Measurements from ENCODE around the gene PPEF2.
A peak's percentile ranks its signal among the peaks of the same experiment; 100 is the strongest.
"Not testable (repeated sequence)": the region's sequence is repeated elsewhere in the genome, so short reads cannot be mapped to it uniquely, and the experiment has no call there.

PPEF2 gene, protein sequence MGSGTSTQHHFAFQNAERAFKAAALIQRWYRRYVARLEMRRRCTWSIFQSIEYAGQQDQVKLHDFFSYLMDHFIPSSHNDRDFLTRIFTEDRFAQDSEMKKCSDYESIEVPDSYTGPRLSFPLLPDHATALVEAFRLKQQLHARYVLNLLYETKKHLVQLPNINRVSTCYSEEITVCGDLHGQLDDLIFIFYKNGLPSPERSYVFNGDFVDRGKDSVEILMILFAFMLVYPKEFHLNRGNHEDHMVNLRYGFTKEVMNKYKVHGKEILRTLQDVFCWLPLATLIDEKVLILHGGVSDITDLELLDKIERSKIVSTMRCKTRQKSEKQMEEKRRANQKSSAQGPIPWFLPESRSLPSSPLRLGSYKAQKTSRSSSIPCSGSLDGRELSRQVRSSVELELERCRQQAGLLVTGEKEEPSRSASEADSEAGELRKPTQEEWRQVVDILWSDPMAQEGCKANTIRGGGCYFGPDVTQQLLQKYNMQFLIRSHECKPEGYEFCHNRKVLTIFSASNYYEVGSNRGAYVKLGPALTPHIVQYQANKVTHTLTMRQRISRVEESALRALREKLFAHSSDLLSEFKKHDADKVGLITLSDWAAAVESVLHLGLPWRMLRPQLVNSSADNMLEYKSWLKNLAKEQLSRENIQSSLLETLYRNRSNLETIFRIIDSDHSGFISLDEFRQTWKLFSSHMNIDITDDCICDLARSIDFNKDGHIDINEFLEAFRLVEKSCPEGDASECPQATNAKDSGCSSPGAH

GRCh38 chr4:75902352-75902751, at the start of gene PPEF2:
Gene PPEF2, minus strand, starts transcription at chr4:75902452. Its CDS starts 6,127 bp downstream, at chr4:75896325.
- no peak for DNase-seq

GRCh38 chr4:75950213-75950815, 48.1 kb upstream of the PPEF2 start:
- DNase-seq = peak; percentile 8

- no peak for DNase-seq
Measured at GRCh38 chr4:75948822-75949444, 46.7 kb upstream of the PPEF2 start.

- peak; percentile 57 for DNase-seq
Measured at GRCh38 chr4:75940692-75941253, 38.5 kb upstream of the PPEF2 start, which contains the start of gene NAAA. Gene NAAA, minus strand, starts transcription at chr4:75941013. Its CDS starts 64 bp downstream, at chr4:75940949.

GRCh38 chr4:75939890-75940691, 37.8 kb upstream of the PPEF2 start:
- peak; percentile 65 for DNase-seq

- no peak for DNase-seq
Measured at GRCh38 chr4:75935628-75936027, 33.4 kb upstream of the PPEF2 start.

- no peak for DNase-seq
Measured at GRCh38 chr4:75930152-75930551, 27.9 kb upstream of the PPEF2 start.

- not testable (repeated sequence) for DNase-seq
Measured at GRCh38 chr4:75924916-75925315, 22.7 kb upstream of the PPEF2 start.

DNA sequence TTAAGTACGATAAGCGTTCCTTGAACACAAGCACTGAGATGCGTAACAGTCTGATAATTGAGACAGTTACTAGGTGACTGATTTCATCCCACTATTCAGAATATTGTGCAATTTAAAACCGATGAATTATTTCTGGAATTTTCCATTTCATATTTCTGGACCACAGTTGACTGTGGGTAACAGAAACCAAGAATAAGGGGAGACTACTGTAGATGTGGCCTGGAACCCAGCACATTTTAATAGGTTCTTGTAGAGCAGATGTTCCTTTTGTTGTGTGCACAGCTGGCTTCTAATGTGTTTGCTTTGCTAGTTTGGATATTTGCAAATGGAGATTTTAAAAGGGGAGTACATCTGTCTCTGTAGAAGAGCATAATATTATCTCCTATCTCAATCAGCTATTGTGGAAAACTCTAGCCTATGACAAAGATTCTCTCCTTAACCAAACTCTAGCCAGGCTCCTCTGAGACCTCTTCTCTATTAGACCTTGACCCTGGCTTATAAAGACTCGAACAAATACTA, 22.1 kb upstream of the PPEF2 start:
- no peak for DNase-seq

- DNase-seq = no peak
Measured at GRCh38 chr4:75922588-75922987, 20.3 kb upstream of the PPEF2 start.

DNA sequence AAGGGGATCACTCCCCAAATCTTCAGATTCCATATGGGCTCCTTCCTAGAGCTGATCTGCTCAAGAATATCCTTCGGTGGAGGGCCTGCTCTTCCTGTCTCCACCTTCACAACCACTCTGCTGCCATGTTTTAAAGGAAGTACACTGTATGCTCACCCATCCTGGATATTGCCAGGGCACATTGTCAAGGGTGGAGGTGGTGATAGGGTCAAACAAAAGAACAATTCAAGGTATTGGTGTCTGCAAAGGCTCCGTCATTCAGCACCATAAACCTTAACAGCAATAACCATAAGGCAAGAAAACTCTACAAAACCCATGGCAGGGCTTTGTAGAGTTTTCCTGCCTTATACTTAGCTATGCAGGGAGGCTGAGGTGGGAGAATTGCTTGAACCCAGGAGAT, 19.7 kb upstream of the PPEF2 start:
- DNase-seq = no peak

DNA sequence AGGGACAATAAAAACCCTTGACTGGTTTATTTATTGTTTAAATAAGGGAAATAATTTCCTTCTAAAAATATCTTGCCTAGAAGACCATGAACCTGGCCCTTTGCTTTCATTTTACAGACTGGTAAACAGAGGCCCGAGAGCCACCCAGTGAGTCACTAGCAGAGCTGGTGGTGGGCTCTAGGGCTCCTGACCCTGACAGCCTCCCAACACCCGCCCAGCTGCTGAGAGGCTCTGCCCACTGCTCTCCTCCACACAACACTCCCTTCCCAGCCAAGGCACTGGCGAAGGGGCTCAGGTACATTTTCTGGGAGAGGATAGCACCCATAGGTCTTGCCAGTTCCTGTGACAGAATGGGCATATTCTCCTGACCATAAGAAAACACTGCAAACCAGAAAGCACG, 18.1 kb upstream of the PPEF2 start:
- DNase-seq = no peak

DNA sequence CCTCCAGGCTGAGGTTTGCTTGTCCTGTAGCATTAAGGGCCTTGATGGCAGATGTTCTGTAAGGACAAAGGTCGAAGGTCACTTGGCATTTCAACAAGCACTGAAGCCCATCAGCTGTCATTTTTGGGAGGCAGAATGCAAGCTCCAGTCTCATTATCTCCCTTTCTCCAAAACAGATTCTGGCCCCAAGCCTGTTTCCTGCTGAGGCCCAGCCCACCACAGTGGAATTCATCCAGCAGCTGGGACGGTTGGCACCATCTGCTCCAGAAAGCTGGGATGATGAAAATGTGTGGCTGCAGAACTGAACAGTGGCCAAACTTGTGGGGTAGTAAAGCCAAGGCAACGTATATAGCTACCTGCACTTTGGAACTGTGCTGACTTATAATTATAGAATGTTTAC, 17.7 kb upstream of the PPEF2 start:
- DNase-seq = peak; percentile 15

- peak; percentile 52 for DNase-seq
Measured at GRCh38 chr4:75916091-75916661, 13.9 kb upstream of the PPEF2 start.

GRCh38 chr4:75912968-75913367, 10.7 kb upstream of the PPEF2 start:
- DNase-seq = no peak

- DNase-seq = not testable (repeated sequence)
Measured at GRCh38 chr4:75910831-75911230, 8.6 kb upstream of the PPEF2 start.

DNA sequence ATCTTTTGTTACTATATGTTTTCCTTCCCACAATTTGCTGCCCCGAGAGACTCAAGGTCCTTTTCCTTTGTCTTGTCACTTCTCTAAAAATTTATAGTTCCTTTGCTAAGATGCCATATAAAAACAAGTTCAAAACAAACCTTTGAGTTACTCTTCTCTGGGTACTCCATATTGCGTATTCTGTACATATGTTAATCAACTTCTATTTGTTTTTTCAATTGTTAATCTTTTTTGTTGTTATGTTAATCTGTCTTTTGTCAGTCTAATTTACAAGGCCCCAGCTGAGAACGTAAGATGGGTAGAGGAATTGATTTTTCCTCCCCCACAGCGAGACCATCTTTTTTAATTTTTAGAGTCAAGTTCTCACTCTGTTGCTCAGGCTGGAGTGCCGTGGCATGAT, 7.2 kb upstream of the PPEF2 start:
- no peak for DNase-seq

DNA sequence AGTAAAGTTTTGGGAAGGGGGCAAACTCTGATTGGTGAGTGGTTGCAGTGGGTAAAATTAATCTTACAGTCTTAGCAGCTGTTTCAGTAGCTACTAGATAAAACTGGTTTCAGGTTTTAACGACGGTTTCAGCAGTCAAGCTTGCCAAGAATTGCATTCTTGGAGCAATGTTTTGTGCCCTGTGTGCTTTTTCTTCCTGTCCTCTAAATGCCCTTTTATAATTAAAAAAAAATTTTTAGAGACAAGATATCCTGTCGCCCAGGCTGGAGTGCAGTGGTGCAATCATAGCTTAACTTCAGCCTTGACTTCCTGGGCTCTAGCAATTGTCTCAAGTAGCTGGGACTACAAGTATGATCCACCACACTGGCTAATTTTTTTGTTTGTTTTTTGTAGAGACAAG, 6.3 kb upstream of the PPEF2 start:
- no peak for DNase-seq

GRCh38 chr4:75907966-75908365, 5.7 kb upstream of the PPEF2 start:
- no peak for DNase-seq

DNA sequence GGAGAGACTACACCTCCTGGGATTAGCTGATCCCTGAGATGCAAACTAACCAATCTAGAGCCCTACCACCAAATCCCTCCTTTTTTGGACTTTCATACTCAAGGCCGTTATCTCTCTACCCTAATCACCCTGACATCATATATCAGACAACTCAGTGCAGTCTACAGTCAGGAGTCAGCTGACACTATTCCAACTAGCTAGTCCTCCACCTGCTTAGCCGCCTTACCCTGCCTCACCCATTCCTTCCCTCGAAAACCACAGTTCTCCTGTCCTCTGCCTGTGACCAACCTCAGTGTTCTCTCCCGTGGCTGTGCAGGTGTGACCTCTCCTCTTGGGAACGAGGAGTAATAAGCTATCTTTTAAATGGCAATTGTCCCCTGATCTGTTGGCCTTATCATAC, 1.8 kb upstream of the PPEF2 start:
- DNase-seq = no peak

- DNase-seq = no peak
Measured at GRCh38 chr4:75898536-75898935, 3.7 kb downstream of the PPEF2 start.
